AG04449 (cell line): ENCODE results near the gene GYPA.
"Not testable (repeated sequence)": the region's sequence is repeated elsewhere in the genome, so short reads cannot be mapped to it uniquely, and the experiment has no call there.

Source experiments
- CTCF ChIA-PET: fragments of 350-600 bp; formaldehyde crosslinking; extraction: SDS; loops from one replicate; lab custom pipeline; 2021; ENCODE audit warnings: antibody characterized with exemption; lab: Yijun Ruan, JAX
- POLR2A ChIA-PET: fragments of 400-600, 350-600 bp; formaldehyde crosslinking; extraction: SDS; loops from one replicate; lab custom pipeline; 2020; ENCODE audit warnings: antibody characterized with exemption, inconsistent platforms; lab: Yijun Ruan, JAX
- DNase-seq: peaks from one replicate; pipeline ENCODE4 v3.0.0-alpha.2; 2010; ENCODE audit warnings: low read depth, low spot score
- H3K4me3 ChIP-seq: 2 replicates; pipeline ENCODE4 v1.5.1; 2011; ENCODE audit warnings: low read depth, mild to moderate bottlenecking, control low read depth, low read length
- TF ChIP-seq, protein P1 (sequence below): IDR thresholded peaks from one replicate; pipeline ENCODE4 v1.5.1; 2011; ENCODE audit warnings: mild to moderate bottlenecking, moderate library complexity, low read length, control low read depth, inconsistent platforms; ENCODE audit not compliant: insufficient read depth; ENCODE audit errors: missing control alignments

GYPA gene

GRCh38 chr4:144154044-144154443, 13.5 kb upstream of the GYPA start:
- no peak overlapping the region for H3K4me3 ChIP-seq
- ChIA-PET CTCF (no interaction called here), POLR2A (no interaction called here)
- DNase-seq: no peak
- TF ChIP-seq, protein P1, sequence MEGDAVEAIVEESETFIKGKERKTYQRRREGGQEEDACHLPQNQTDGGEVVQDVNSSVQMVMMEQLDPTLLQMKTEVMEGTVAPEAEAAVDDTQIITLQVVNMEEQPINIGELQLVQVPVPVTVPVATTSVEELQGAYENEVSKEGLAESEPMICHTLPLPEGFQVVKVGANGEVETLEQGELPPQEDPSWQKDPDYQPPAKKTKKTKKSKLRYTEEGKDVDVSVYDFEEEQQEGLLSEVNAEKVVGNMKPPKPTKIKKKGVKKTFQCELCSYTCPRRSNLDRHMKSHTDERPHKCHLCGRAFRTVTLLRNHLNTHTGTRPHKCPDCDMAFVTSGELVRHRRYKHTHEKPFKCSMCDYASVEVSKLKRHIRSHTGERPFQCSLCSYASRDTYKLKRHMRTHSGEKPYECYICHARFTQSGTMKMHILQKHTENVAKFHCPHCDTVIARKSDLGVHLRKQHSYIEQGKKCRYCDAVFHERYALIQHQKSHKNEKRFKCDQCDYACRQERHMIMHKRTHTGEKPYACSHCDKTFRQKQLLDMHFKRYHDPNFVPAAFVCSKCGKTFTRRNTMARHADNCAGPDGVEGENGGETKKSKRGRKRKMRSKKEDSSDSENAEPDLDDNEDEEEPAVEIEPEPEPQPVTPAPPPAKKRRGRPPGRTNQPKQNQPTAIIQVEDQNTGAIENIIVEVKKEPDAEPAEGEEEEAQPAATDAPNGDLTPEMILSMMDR: no peak

- H3K4me3 ChIP-seq, POLR2A ChIA-PET, DNase-seq: not testable (repeated sequence)
- CTCF ChIA-PET: interaction anchor here (0.8 kb wide), 1 partner anchor 28 kb away, joined by 3 read pairs; no protein-coding TSS in a partner anchor
- TF ChIP-seq, protein P1: peak; percentile 54
These were observed 2.3 kb upstream of the GYPA start for GRCh38 chr4:144142690-144143326.

DNA sequence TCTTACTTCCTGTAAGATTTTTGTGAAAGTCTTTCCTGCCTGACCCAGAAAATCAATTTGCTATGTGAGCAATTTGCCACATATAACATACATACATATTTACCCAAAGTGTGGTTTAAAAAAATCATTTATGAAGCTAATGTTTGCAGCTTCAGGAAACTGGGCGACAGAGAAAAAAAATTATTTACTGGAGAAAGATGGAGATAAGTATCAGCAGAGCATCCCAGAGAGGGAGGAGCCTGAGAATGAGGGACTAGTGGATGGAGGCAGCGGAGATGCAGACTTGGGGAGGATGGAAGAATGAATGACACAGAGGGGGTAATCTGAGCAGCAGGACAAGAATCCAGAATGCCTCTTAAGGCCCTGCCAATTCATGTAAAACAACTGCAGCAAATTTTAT, 975 bp upstream of the GYPA start:
- DNase-seq: no peak
- ChIA-PET CTCF (no interaction called here), POLR2A (no interaction called here)
- H3K4me3 ChIP-seq: no peak overlapping the region
- TF ChIP-seq, protein P1: no peak

GRCh38 chr4:144139991-144140390, 527 bp downstream of the GYPA start:
- DNase-seq, POLR2A ChIA-PET, CTCF ChIA-PET, H3K4me3 ChIP-seq: not testable (repeated sequence)

DNA sequence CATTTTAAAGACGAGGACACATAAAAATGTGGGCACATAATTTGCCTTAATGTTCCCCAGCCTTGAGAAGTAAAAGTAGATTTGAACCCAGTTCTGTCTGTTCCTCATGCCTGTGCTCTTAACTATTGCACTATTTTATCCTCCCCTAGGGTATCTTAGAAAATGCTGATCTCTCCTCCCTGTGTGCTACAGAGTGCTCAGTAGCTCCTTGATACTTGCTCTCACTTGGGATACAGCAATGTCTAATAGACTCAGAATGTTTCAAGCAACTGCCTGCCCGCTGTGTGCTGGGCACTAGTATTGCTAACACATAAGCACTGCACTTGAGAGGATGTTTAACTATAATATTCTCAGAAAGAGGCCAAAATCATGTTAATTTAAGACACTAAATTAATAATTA, 971 bp downstream of the GYPA start:
- CTCF ChIA-PET, POLR2A ChIA-PET, DNase-seq, H3K4me3 ChIP-seq: not testable (repeated sequence)

GRCh38 chr4:144138239-144138638, 2.3 kb downstream of the GYPA start:
- H3K4me3 ChIP-seq, CTCF ChIA-PET, DNase-seq, POLR2A ChIA-PET: not testable (repeated sequence)

DNA sequence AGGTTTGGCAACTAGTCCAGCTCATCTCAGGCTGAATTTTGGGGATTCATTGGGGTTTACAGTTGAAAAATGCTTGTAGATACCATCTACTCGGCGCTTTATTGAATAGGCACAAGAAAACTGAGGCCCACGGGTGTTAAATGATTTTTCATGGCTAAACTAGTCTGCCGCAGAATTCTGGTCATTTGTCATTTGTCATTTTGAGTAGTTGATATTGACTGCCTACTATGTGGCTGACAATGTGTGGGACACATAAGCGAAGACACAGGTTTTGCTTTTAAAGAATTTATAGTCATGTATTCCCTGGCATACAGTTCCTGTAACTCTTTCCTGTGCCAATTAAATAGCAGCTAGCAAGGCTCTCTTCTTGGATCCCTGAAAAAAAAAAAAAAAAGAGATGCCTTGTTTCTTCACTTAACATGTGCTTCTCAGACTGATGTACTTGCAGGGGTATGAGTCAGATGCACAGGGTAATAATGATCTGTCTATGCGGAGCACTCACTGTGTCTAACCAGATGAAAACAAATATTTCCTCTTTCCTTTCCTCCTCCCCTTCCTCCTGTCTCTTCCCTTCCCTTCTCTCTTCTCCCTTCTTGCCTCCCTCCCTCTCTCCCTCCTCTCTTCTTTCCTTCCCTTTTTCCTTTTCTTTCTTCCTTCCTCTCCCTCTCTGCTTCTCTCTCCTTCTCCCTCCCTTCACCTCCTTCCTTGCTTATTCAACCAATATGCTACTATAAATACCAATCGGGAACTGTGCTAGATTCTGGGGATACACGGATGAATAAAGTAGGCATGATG, 3.2 kb downstream of the GYPA start:
- H3K4me3 ChIP-seq, CTCF ChIA-PET, DNase-seq, POLR2A ChIA-PET: not testable (repeated sequence)

GRCh38 chr4:144136189-144136588, 4.3 kb downstream of the GYPA start:
- POLR2A ChIA-PET, H3K4me3 ChIP-seq, CTCF ChIA-PET: not testable (repeated sequence)

DNA sequence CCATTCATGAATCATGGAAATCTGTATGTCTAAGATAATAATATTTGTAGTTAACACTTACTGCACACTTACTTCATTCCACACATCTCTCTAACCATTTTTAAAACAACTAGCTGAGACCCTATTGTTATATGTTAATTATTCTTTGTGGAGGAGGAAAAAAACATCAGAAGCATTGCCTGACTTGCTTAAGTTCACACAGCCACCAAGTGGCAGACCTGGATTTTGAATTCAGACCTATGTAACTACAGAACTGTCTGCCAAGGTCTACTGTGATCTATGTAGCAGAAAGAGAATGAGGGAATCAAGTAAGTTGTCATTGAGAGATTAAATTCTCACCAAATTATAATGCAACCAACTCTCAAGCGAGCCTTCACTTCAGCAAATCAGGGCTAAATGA, 10.4 kb downstream of the GYPA start:
- CTCF ChIA-PET, POLR2A ChIA-PET: not testable (repeated sequence)

More at GRCh38 chr4:144136189-144136588, 4.3 kb downstream of the GYPA start:
- not testable (repeated sequence) for DNase-seq

GRCh38 chr4:144129336-144129875, 11.1 kb downstream of the GYPA start:
- POLR2A ChIA-PET, H3K4me3 ChIP-seq, DNase-seq, CTCF ChIA-PET: not testable (repeated sequence)

More for the DNA sequence above, 10.4 kb downstream of the GYPA start:
- DNase-seq, H3K4me3 ChIP-seq: not testable (repeated sequence)

- CTCF ChIA-PET, DNase-seq, H3K4me3 ChIP-seq, POLR2A ChIA-PET: not testable (repeated sequence)
These were observed 11.7 kb downstream of the GYPA start for GRCh38 chr4:144128709-144129320.

DNA sequence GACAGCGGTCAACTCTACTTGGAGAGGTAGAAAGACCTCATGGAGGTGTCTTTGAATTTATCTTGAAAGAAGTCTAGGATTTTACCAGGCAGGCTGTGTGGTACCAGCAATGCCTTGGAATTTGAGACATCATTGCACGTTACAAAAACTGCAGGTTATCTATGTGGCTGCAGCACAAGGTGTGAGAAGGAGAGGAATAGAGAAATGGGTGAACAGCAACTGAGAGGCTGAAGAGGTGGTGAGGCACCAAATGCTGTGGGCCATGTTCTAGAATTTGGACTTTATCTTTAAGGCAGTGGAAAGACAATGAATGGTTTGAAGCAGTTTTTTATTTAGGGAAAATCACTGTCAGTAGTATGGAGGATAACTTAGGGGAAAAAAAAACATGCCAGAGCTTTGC, 15.4 kb downstream of the GYPA start:
- POLR2A ChIA-PET, H3K4me3 ChIP-seq, CTCF ChIA-PET, DNase-seq: not testable (repeated sequence)
